Embryonic facial prominence (tissue), 1 donor: Measurements from ENCODE around the gene MOG.
A peak's percentile ranks its signal among the peaks of the same experiment; 100 is the strongest.
"Not testable (repeated sequence)": the region's sequence is repeated elsewhere in the genome, so short reads cannot be mapped to it uniquely, and the experiment has no call there.

Experiments
- DNase-seq: peaks from one replicate; pipeline ENCODE4 v3.0.0-alpha.2; 2016; ENCODE audit errors: extremely low spot score

Gene MOG

DNA sequence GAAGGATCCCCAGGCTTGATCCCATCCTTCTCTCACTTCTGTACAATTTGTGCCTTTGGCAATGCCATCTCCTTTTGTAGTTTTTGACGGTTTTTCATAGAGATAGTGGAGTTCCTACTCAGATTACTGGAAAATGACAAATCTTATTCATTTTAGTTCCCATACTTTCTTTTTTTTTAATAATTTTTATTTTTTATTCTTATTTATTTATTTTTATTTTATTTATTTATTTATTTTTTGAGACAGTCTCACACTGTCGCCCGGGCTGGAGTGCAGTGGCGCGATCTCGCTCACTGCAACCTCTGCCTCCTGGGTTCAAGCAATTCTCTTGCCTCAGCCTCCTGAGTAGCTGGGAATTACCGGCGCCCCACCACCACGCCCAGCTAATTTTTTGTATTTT, 19.6 kb upstream of the MOG start:
- DNase-seq, result no peak

- DNase-seq, result no peak
Observed at GRCh38 chr6:29641430-29642148, 15.3 kb upstream of the MOG start.

GRCh38 chr6:29647927-29648642, 8.8 kb upstream of the MOG start:
- DNase-seq, result no peak

GRCh38 chr6:29649701-29650673, 6.9 kb upstream of the MOG start:
- DNase-seq, result peak; percentile 91

DNA sequence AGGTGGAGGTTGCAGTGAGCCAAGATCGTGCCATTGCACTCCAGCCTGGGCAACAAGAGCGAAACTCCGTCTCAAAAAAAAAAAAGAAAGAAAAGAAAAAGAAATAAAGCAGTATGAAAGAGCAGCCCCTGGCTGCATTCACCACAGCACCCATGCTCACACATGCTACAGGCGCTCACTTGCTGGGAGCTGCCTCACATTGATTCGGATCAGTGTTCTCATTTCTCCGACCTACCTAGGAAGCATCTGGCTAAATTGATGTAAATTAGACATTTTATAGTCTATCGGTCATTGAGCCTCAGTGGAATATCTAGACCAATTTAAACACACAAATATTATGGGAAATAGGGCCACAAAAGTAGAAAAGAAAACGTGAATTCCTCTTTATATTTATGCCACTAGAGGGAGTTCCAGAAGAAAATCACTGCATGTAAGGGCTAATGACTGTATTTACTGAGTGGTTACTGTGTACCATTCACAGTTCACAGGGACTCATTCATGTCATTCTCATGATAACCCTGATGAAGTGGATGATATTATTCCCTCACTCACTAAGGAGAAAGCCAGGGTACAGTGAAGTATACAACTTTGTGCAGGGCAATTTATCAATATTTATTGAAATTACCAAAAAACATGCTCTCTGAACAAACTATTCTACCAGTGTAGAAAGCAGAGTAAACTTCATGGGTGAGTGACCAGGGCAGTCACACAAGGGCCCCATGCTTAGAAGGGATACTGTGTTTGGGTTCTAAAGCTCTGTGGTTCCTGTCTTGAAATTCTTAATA, 5.3 kb upstream of the MOG start:
- no peak for DNase-seq

DNA sequence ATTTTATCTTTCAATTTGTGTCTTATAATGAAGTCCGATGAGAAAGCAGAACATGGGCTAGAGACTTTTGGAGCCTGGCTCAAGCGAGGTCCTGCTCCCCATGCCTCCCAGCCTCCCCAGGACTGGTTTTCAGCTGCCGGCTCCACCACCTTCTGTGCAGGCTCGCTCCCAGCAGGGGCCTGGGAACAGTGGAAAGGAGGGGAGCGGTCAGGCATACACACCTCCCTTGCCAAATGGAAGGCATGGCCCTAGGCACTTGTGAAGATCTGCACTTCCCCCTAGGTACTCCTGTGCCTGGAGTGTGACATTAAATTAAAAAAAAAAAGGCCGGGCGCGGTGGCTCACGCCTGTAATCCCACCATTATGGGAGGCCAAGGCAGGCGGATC, 4.7 kb upstream of the MOG start:
- DNase-seq, result no peak

DNA sequence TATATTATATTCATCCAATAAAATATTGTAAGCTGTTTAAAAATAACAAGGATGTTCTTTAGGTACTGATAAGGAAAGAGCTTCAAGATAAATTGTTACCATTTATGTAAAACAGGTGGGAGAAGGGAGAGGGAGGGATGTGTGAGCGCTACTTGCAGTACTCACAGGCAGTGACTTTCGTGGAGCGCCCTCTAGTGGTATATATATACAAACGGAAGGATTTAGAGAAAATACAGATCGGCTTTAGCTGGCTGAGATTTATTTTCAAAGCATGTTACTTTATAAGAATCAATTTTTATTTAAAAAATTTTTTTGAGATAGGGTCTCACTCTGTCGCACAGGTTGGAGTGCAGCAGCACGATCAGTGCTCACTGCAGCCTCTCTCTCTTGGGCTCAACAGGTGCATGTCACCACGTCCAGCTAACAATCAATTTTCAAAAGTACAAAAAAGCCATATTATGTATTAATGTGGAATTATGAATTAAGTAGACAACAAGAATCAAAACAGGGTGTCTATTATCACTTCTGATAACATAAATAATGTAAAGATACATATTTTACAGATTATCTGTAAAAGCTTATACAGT, 3.3 kb upstream of the MOG start:
- no peak for DNase-seq

DNA sequence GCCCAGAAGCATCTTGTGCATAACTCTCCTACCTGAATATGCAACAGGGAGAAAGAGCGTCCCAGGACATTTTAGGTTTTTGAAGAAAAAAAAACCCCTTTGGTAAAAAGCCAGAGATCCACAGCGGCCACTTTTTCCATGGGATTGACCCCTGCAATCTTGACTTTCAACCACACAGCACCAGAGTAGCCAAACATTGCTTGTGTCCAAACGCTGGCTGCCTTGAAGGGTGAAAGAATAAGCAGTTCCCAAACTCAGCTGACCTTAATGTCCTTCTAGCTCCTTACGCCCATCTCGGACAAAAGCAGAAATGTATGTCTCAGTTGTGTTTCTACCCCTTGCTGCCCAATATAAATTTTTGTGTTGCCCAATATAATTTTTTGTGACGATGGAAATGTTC, 1.2 kb upstream of the MOG start:
- DNase-seq, result no peak

- no peak for DNase-seq
Observed at GRCh38 chr6:29656157-29656556, 735 bp upstream of the MOG start.

GRCh38 chr6:29661071-29661470, 4.2 kb downstream of the MOG start:
- DNase-seq, result no peak

DNA sequence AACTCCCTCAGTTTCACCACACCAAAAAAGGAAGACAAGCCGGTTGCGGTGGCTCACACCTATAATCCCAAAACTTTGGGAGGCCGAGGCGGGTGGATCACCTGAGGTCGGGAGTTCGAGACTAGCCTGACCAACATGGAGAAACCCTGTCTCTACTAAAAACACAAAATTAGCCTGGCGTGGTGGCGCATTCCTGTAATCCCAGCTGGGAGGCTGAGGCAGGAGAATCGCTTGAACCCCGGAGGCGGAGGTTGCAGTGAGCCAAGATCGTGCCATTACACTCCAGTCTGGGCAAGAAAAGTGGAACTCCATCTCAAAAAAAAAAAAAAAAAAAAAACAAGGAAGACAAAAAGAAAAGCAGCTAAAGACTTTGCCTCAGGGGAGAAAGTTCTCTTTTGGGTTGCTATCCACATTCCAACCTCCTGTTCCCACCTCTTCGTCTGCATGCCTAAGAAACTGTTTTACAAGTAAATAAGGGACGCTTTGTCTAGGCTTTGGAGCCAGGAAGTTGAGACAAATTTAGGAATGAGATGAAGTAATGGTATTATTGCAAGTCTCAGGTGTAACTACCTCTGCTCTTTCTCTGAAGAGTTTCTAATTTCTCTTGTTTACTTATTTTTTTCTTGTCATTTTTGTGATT, 4.7 kb downstream of the MOG start:
- not testable (repeated sequence) for DNase-seq

DNA sequence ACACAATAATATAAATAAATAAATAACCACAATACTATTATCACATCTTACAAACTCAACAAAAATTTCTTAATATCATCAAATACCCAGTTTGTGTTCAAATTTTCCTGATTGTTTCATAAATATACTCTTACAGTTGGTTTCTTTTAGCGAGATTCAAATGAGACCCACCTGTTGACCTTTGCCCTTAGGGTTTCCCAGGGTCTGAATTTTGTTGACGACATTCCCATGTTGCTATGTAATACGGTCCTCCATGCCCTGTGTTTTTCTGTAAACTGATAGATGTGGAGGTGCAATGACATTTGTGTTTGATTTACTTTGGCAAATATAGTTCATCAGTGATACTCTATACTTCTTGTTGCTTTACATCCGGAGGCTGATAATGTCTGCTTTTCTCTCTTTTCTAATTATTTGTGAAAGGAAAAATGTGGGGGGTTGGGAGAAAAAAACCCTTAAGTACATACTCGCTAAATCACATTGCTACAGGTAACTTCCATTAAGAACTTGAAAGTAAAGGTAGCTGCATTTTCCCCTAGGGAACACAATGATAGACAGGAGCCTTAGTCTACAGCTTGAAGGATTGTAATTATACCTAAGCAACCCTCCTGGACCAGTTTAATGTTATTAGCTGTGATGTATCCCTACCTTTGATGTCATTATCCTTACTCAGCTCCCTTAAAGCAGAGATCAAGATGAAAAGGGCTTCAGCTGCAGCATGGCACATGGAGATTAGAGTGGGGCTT, 6.6 kb downstream of the MOG start:
- DNase-seq, result no peak

GRCh38 chr6:29665942-29666825, 9.3 kb downstream of the MOG start:
- DNase-seq, result no peak

DNA sequence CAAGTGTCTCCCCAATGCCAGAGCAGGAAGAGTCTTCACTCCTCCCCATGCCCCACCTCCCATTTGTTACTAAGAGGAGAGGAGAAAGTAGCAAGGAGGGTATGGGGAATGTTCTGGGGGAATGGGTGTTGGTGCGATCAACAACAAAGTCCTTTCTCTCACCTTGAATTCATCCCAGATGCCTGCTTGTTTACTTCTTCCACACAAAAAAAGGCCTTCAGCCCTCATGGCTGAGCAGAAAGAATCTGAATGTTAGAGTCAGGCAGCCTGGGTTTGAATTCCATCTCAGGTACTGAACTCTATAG, 9.9 kb downstream of the MOG start:
- DNase-seq, result no peak

- no peak for DNase-seq
Observed at GRCh38 chr6:29667158-29667557, 10.3 kb downstream of the MOG start.

- DNase-seq, result no peak
Observed at GRCh38 chr6:29671026-29671425, 14.1 kb downstream of the MOG start.

GRCh38 chr6:29672116-29672515, 15.2 kb downstream of the MOG start:
- not testable (repeated sequence) for DNase-seq

- no peak for DNase-seq
Observed at GRCh38 chr6:29673161-29673560, 16.3 kb downstream of the MOG start.

DNA sequence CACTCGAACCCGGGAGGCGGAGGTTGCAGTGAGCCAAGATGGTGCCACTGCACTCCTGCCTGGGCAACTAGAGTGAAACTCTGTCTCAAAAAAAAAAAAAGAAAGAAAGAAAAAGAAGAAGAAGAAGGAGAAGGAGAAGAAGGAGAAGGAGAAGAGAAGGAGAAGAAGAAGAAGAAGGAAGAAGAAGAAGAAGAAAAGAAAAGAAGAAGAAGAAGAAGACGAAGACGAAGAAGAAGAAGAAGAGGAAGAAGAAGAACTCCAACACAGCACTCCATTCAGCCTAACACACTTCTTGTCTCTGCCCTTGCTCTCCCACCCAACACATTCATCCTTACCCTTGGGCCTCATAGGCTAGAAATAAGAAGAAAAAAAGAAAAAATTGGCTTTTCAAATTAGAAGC, 17.1 kb downstream of the MOG start:
- DNase-seq, result no peak
